Ureter (tissue), 1 donor: ENCODE results near the gene CHST4. TPM values are rescaled to one million over a fixed set of nuclear protein-coding genes. Genes with fewer than 3 reads are reported as not detected.
"Not testable (repeated sequence)": the region's sequence is repeated elsewhere in the genome, so short reads cannot be mapped to it uniquely, and the experiment has no call there.

Source experiments
- DNase-seq: peaks from one replicate; pipeline ENCODE4 v3.0.0-alpha.2; 2020; ENCODE audit warnings: low spot score
- total RNA-seq: library from RNA; stranded (reverse); gene quantifications from one replicate; pipeline ENCODE4 v1.2.4, GENCODE V29; 2023
- donor health status: DM: yes; HTN: yes; CAD: no.

The CHST4 gene
- total RNA-seq, 1 donor from 2014 or later: 0.16 TPM

DNA sequence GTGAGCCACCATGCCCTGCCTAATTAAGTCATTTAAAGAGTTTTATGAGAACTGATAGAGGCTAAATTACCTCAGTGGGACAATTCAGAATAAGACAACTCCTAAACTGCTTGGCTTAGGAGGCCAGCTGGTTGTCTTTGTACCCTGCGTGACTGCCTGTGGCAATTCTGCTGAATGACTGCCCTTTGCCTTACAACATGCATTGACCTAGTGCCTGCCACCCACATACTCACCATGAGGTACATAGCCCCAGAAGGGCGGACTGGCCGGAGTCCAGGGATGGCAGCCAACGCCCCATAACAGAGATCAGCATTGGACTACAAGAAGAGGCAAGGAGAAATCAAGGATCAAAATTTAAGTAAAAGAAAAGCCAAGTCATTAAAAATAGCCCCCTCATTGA is 43.4 kb downstream of the CHST4 start:
- DNase-seq: no peak

DNA sequence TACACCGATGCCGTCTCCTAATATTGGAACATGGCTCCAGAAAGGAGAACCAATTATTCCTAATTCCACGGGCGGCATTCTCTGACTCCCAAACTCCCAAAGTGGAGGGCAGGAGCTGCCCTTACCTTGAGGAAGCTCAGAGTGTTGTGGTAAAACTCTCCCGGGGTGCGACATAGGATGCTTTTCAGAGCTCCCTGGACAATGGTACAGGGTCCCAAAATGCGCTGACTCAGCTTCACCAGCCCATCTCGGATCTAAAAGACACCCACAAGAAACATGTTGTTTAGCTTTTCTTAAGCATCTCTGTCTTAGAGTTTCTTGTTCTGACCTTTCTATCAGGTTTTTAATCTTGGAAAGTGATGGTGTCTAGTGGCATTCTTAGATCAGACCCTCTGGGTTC is 43.9 kb downstream of the CHST4 start:
- no peak for DNase-seq

DNA sequence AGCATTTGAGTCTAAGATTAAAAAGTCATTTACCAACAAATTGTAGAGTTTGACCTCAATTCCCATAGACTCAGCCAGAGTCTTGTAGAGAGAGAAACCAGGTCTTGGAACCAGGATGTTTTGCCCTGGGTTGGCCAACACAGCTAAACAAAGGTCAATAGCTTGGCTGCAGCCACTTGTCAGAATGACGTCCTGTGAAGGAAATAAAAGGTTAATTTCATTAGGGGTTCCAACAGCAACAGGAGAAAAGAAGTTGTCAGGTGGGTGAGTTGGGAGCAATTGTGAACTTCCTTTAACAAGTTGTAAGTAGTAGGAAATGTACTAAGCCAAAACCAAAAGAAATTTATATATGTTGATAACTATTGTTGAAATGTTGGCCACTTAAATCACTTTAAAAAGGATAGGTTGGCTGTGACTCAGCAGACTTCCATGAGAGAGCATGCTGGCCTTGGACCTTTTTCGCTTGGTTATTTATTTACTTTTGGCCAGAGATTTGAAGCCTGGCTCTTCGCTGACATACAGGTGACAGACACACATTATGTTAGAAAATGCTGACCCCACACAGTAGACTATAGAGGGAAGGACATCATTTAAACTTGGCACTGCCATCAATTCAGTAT is 46.4 kb downstream of the CHST4 start:
- no peak for DNase-seq

DNA sequence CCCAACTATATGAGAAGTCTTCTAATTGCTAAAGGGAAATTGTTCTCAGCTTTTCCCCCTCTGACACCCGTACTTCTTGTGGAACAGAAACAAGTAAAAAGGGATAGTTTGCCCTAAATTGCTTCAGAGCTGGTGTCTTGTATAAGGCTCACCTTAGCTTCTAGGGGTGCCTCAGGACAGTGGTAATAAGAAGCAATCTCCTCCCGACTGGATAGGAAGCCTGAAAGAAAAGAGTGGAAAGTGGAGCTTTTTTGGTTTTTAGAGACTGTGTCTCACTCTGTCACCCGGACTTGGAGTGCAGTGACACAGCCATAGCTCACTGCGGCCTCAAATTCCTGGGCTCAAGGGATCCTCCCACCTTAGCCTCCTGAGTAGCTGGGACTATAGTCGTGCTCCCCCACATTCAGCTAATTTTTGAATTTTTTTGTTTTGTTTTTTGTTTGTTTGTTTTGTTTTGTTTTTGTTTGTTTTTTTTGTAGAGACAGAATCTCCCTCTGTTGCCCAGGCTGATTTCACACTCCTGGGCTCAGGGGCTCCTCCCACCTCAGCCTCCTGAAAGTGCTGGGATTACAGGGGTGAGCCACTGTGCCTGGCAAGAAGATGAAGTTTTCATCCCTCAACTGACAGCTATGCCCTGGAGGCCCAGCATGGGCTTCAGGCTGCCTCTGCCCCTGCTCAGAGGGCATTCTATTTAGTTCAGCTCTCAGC is 47.3 kb downstream of the CHST4 start:
- DNase-seq: no peak

DNA sequence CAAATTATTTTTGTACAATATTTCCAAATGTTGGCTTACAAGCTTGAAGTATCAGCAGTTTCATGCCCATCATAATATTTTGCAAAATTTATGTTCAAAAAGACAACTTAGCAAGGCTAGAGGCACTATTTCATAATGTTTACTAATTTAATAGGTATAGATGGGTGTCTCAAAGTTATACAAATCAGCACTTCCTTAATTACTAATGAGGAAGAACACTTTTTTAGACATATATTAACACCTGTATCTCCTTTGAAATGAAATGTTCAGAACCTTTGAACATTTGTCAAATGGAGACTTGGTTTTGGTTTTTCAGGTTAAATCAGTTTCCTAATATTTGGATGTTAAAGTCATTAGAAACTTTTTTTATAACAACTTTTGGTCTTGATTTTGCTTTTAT is 48.5 kb downstream of the CHST4 start:
- no peak for DNase-seq

DNA sequence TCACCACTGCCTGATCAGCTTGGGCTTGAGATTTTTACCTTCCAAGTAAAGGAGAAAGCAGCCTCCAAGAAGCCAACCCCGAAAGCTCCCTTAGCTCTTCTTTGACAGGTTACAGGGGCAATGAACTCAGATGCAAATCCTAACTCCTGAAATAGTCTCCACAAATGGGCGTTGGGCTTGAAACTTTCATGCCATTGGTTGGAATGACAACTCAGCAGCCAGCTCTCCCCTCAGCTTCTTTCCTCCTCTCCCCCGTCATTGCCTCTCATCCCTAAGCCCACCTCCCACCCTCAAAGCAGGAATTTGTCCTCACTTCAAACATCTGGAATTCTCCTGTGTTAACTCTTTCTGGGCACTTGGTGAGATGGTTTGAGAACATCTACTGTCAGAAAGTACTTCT is 50.7 kb downstream of the CHST4 start, which contains the start of gene TAT:
Gene TAT (minus strand): TSS at position 122 of the 400 bp plus-strand sequence. CDS start 677 bp downstream, outside the sequence.
- no peak for DNase-seq

DNA sequence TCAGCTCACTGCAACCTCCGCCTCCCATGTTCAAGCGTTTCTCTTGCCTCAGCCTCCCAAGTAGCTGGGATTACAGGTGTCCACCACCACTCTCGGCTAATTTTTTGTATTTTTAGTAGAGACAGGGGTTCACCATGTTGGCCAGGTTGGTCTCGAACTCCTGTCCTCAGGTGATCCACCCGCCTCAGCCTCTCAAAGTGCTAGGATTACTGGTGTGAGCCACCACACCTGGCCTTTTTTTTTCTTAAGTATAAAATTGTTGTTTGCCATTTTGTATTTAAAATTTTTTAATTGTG is 56.3 kb downstream of the CHST4 start:
- not testable (repeated sequence) for DNase-seq

DNA sequence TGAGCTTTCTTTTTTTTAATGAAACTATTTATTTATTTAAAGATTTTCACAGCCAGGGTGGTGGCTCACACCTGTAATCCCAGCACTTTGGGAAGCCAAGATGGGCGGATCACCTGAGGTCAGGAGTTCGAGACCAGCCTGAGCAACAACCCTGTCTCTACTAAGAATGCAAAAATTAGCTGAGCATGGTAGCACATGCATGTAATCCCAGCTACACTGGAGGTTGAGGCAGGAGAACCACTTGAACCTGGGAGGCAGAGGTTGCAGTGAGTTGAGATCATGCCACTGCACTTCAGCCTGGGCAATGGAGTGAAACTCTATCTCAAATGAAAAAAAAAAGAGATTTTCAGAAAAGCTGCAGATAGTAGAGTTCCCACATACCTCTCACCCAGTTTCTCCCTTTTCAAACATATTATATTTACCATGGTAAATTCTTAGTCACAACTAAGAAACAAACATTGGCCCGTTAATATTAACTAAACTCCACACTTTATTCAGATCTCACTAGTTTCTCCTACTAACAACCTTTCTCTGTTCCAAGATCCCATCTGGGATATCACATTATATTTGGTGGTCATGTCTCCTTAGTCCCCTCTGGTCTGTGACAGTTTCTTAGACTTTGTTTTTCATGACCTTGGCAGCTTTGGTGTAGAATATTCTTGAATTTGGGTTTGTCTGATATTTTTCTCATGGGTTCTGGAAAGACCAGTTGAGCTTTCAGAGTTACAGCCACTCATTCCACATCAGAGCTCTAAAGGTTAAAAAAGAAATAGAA is 58.5 kb downstream of the CHST4 start:
- DNase-seq: no peak

DNA sequence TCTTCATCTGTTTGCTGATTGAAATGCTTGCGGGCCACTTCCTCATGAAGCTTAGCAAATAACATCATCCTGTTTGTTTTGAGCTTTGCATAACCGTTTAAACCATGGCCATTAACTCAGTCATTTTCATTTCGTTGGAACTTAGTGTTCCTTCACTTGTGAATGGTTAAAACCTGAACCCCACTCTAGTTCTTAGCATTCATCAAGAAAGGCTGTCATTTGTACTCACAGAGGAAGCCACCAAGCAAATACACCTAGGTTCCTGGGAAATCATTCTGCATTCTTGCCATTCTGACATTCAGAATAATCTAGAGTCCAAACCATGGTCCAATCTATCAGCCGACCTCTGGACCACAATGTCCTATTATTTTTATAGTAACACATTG is 59.1 kb downstream of the CHST4 start:
- no peak for DNase-seq

Other genes starting within 250 kb of the CHST4 start
- gene CMTR2, start 237.0 kb upstream of the CHST4 start, total RNA-seq: 27.7 TPM
- gene CALB2, start 167.7 kb upstream of the CHST4 start, total RNA-seq: 0.89 TPM
- gene TLE7, start 84.4 kb upstream of the CHST4 start, total RNA-seq: not detected
- 11.6 TPM for gene ZNF23, start 64.2 kb upstream of the CHST4 start, total RNA-seq
- 19.0 TPM for gene ZNF19, start 37.1 kb upstream of the CHST4 start, total RNA-seq
- gene TAT, start 50.7 kb downstream of the CHST4 start, total RNA-seq: 0.26 TPM
- gene MARVELD3, start 99.8 kb downstream of the CHST4 start, total RNA-seq: 12.5 TPM
- gene PHLPP2, start 198.3 kb downstream of the CHST4 start, total RNA-seq: 8.2 TPM